ENCODE data around the gene KHDRBS2. TPM values are rescaled to one million over a fixed set of nuclear protein-coding genes. Genes with fewer than 3 reads are reported as not detected.

KHDRBS2 gene
- total and polyA plus RNA-seq, 4 donors, result 9.2 to 13.0 (median 11.0) TPM

GRCh38 chr6:62045502-62045901 is 240.5 kb downstream of the KHDRBS2 start:
- Histone ChIP-seq H3K27me3 (ENCODE audit: control insufficient read depth, insufficient read depth, low read length) (no peaks in the 10 kb centered on the region), H3K27ac (ENCODE audit: low read depth, low read length) (no peak overlapping the region)
- WGBS (ENCODE audit: insufficient coverage), result no CpG with 5 or more reads among the region's 2 CpGs

DNA sequence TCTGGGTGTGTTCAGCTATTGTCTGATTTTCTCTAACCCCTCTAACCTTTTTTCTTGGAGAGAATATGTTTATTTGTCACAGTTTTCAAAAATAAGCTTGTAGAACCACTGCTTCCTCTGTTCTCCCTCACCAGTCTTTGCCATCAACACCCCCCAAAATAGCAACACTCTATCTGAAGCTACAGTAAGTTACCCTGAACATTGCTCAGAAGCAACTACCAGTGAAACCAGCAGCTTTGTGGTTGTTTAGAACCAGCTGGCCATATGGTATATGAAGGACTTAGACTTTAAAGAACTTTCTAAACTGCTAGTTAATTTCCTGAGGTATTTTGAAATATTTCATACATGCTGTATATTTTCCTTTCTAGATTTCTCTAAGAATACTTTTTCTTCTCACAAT is 242.9 kb downstream of the KHDRBS2 start:
- DNase-seq (ENCODE audit: low read depth in 4 of 6, low spot score in 6 of 6), result no peak

More at GRCh38 chr6:62045502-62045901, 240.5 kb downstream of the KHDRBS2 start:
- Histone ChIP-seq H3K9me3 (ENCODE audit: control insufficient read depth, insufficient read depth, low read length) (no peaks in the 10 kb centered on the region), H3K4me3 (ENCODE audit: low read depth, low read length) (no peak overlapping the region), H3K4me1 (ENCODE audit: control insufficient read depth, insufficient read depth, low read length) (no peaks in the 10 kb centered on the region), H3K36me3 (ENCODE audit: control insufficient read depth, insufficient read depth, low read length) (no peaks in the 10 kb centered on the region)
- DNase-seq (ENCODE audit: low read depth in 4 of 6, low spot score in 6 of 6), result no peak

DNA sequence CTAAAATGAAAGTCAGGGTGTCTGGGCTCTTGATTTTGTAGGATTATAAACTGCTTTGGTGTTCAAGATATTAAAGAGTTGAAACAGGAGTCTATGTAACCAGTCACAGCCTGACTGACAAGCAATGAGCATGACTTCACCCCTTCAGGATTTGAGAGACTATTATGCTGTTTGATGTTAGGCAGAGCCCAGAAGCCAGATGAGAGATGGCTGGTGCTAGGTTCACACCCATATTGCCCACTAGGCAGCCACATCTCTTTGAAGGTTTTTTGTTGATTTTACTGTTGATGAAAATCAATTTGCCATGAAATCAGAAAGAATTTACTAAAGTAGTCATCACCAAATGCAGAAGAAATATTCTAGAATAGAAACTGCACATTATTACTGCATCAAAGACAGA is 243.6 kb downstream of the KHDRBS2 start:
- no peaks in the 10 kb centered on the region for H3K27me3 ChIP-seq (ENCODE audit: control insufficient read depth, insufficient read depth, low read length)
- no peak overlapping the region for H3K4me3 ChIP-seq (ENCODE audit: low read depth, low read length)
- no peaks in the 10 kb centered on the region for H3K36me3 ChIP-seq (ENCODE audit: control insufficient read depth, insufficient read depth, low read length)
- H3K27ac ChIP-seq (ENCODE audit: low read depth, low read length), result no peak overlapping the region
- H3K4me1 ChIP-seq (ENCODE audit: control insufficient read depth, insufficient read depth, low read length), result no peaks in the 10 kb centered on the region
- DNase-seq (ENCODE audit: low read depth in 4 of 6, low spot score in 6 of 6), result no peak
- H3K9me3 ChIP-seq (ENCODE audit: control insufficient read depth, insufficient read depth, low read length), result no peaks in the 10 kb centered on the region

More for the DNA sequence above, 242.9 kb downstream of the KHDRBS2 start:
- H3K9me3 ChIP-seq (ENCODE audit: control insufficient read depth, insufficient read depth, low read length), result no peaks in the 10 kb centered on the region
- no peak overlapping the region for H3K27ac ChIP-seq (ENCODE audit: low read depth, low read length)
- no peak overlapping the region for H3K4me3 ChIP-seq (ENCODE audit: low read depth, low read length)
- no peaks in the 10 kb centered on the region for H3K36me3 ChIP-seq (ENCODE audit: control insufficient read depth, insufficient read depth, low read length)
- H3K4me1 ChIP-seq (ENCODE audit: control insufficient read depth, insufficient read depth, low read length), result no peaks in the 10 kb centered on the region
- H3K27me3 ChIP-seq (ENCODE audit: control insufficient read depth, insufficient read depth, low read length), result no peaks in the 10 kb centered on the region

GRCh38 chr6:62039605-62040004 is 246.4 kb downstream of the KHDRBS2 start:
- no CpG with 5 or more reads among the region's 1 CpG for WGBS (ENCODE audit: insufficient coverage)
- no peak for DNase-seq (ENCODE audit: low read depth in 4 of 6, low spot score in 6 of 6)
- Histone ChIP-seq H3K36me3 (ENCODE audit: control insufficient read depth, insufficient read depth, low read length) (no peaks in the 10 kb centered on the region), H3K27ac (ENCODE audit: low read depth, low read length) (no peak overlapping the region), H3K9me3 (ENCODE audit: control insufficient read depth, insufficient read depth, low read length) (no peaks in the 10 kb centered on the region), H3K27me3 (ENCODE audit: control insufficient read depth, insufficient read depth, low read length) (no peaks in the 10 kb centered on the region), H3K4me3 (ENCODE audit: low read depth, low read length) (no peak overlapping the region), H3K4me1 (ENCODE audit: control insufficient read depth, insufficient read depth, low read length) (no peaks in the 10 kb centered on the region)

- Histone ChIP-seq H3K4me1 (ENCODE audit: control insufficient read depth, insufficient read depth, low read length) (no peaks in the 10 kb centered on the region), H3K27ac (ENCODE audit: low read depth, low read length) (no peak overlapping the region), H3K9me3 (ENCODE audit: control insufficient read depth, insufficient read depth, low read length) (peaks cover 2% of the 10 kb centered on the region), H3K4me3 (ENCODE audit: low read depth, low read length) (no peak overlapping the region), H3K27me3 (ENCODE audit: control insufficient read depth, insufficient read depth, low read length) (no peaks in the 10 kb centered on the region), H3K36me3 (ENCODE audit: control insufficient read depth, insufficient read depth, low read length) (no peaks in the 10 kb centered on the region)
- WGBS (ENCODE audit: insufficient coverage), result no CpG with 5 or more reads among the region's 2 CpGs
- DNase-seq (ENCODE audit: low read depth in 4 of 6, low spot score in 6 of 6), result no peak
Observed at GRCh38 chr6:62037445-62037844, 248.6 kb downstream of the KHDRBS2 start.

- no peaks in the 10 kb centered on the region for H3K36me3 ChIP-seq (ENCODE audit: control insufficient read depth, insufficient read depth, low read length)
- no peak overlapping the region for H3K27ac ChIP-seq (ENCODE audit: low read depth, low read length)
- H3K4me3 ChIP-seq (ENCODE audit: low read depth, low read length), result no peak overlapping the region
- no peak for DNase-seq (ENCODE audit: low read depth in 4 of 6, low spot score in 6 of 6)
- WGBS (ENCODE audit: insufficient coverage), result no CpG with 5 or more reads among the region's 1 CpG
- no peaks in the 10 kb centered on the region for H3K27me3 ChIP-seq (ENCODE audit: control insufficient read depth, insufficient read depth, low read length)
- H3K4me1 ChIP-seq (ENCODE audit: control insufficient read depth, insufficient read depth, low read length), result no peaks in the 10 kb centered on the region
- peaks cover 2% of the 10 kb centered on the region for H3K9me3 ChIP-seq (ENCODE audit: control insufficient read depth, insufficient read depth, low read length)
Observed at GRCh38 chr6:62035952-62036351, 250.1 kb downstream of the KHDRBS2 start.

DNA sequence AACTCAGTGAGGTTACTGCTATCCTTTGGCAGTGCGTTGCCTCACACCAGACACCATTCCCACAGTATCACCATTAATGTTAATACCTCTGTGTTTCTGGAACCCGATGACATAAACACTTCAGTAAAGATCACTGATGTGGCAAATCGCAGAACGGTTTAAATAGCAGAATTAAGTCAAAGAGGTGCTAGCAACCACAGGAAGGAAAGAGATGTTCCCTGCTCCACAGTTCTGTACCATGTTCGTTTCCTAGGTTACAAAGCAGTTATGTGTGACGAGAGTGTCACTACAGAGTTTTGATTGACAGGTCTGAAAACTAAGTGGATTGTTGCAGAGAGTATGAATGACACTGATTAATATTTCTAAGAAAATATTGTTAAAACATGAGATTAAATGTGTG is 272.3 kb downstream of the KHDRBS2 start:
- Histone ChIP-seq H3K36me3 (ENCODE audit: control insufficient read depth, insufficient read depth, low read length) (no peaks in the 10 kb centered on the region), H3K9me3 (ENCODE audit: control insufficient read depth, insufficient read depth, low read length) (no peaks in the 10 kb centered on the region), H3K27me3 (ENCODE audit: control insufficient read depth, insufficient read depth, low read length) (no peaks in the 10 kb centered on the region), H3K4me3 (ENCODE audit: low read depth, low read length) (no peak overlapping the region), H3K4me1 (ENCODE audit: control insufficient read depth, insufficient read depth, low read length) (no peaks in the 10 kb centered on the region), H3K27ac (ENCODE audit: low read depth, low read length) (no peak overlapping the region)
- no CpG with 5 or more reads among the region's 6 CpGs for WGBS (ENCODE audit: insufficient coverage)
- DNase-seq (ENCODE audit: low read depth in 4 of 6, low spot score in 6 of 6), result peak in 1 of 6 donors; percentile 13

DNA sequence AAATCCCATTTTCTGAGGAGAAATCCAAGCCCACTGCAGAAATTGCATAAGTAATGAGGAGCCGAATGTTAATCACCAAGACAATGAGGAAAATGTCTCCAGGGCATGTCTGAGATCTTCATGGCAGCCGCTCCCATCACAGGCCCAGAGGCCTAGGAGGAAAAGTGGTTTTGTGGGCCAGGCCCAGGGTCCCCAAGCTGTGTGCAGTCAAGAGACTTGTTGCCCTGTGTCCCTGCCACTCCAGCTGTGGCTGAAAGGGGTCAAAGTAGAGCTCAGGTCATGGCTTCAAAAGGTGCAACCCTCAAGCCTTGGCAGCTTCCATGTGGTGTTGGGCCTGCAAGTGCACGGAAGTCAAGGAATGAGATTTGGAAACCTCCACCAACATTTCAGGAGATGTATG is 276.6 kb downstream of the KHDRBS2 start:
- H3K27me3 ChIP-seq (ENCODE audit: control insufficient read depth, insufficient read depth, low read length), result no peaks in the 10 kb centered on the region
- DNase-seq (ENCODE audit: low read depth in 4 of 6, low spot score in 6 of 6), result no peak
- H3K27ac ChIP-seq (ENCODE audit: low read depth, low read length), result no peak overlapping the region
- no peaks in the 10 kb centered on the region for H3K9me3 ChIP-seq (ENCODE audit: control insufficient read depth, insufficient read depth, low read length)
- WGBS (ENCODE audit: insufficient coverage), result 94% methylated on average over 2 of the region's 3 CpGs
- no peak overlapping the region for H3K4me3 ChIP-seq (ENCODE audit: low read depth, low read length)
- no peaks in the 10 kb centered on the region for H3K4me1 ChIP-seq (ENCODE audit: control insufficient read depth, insufficient read depth, low read length)
- H3K36me3 ChIP-seq (ENCODE audit: control insufficient read depth, insufficient read depth, low read length), result no peaks in the 10 kb centered on the region

GRCh38 chr6:61989616-61990015 is 296.4 kb downstream of the KHDRBS2 start:
- no peak overlapping the region for H3K4me3 ChIP-seq (ENCODE audit: low read depth, low read length)
- DNase-seq (ENCODE audit: low read depth in 4 of 6, low spot score in 6 of 6), result no peak
- no peaks in the 10 kb centered on the region for H3K9me3 ChIP-seq (ENCODE audit: control insufficient read depth, insufficient read depth, low read length)
- no peak overlapping the region for H3K27ac ChIP-seq (ENCODE audit: low read depth, low read length)
- H3K27me3 ChIP-seq (ENCODE audit: control insufficient read depth, insufficient read depth, low read length), result no peaks in the 10 kb centered on the region
- no peaks in the 10 kb centered on the region for H3K4me1 ChIP-seq (ENCODE audit: control insufficient read depth, insufficient read depth, low read length)
- H3K36me3 ChIP-seq (ENCODE audit: control insufficient read depth, insufficient read depth, low read length), result no peaks in the 10 kb centered on the region

- Histone ChIP-seq H3K4me3 (ENCODE audit: low read depth, low read length) (no peak overlapping the region), H3K36me3 (ENCODE audit: control insufficient read depth, insufficient read depth, low read length) (no peaks in the 10 kb centered on the region), H3K27me3 (ENCODE audit: control insufficient read depth, insufficient read depth, low read length) (no peaks in the 10 kb centered on the region), H3K4me1 (ENCODE audit: control insufficient read depth, insufficient read depth, low read length) (no peaks in the 10 kb centered on the region), H3K9me3 (ENCODE audit: control insufficient read depth, insufficient read depth, low read length) (no peaks in the 10 kb centered on the region), H3K27ac (ENCODE audit: low read depth, low read length) (no peak overlapping the region)
- no peak for DNase-seq (ENCODE audit: low read depth in 4 of 6, low spot score in 6 of 6)
- WGBS (ENCODE audit: insufficient coverage), result no CpG with 5 or more reads among the region's 1 CpG
Observed at GRCh38 chr6:61980622-61981021, 305.4 kb downstream of the KHDRBS2 start.

Measured in spinal cord (tissue), 10 donors.